HEK293 (cell line): Measurements from ENCODE around the gene SNTA1.

Experiments
- CTCF ChIA-PET: fragments of 350-600 bp; formaldehyde crosslinking; extraction: SDS; loops from one replicate; lab custom pipeline; 2021; ENCODE audit warnings: antibody characterized with exemption; lab: Yijun Ruan, JAX
- POLR2A ChIA-PET: fragments of 300-600 bp; formaldehyde crosslinking; extraction: SDS; loops from one replicate; lab custom pipeline; 2020; ENCODE audit warnings: antibody characterized with exemption, inconsistent platforms; lab: Yijun Ruan, JAX
- H3K27ac ChIP-seq: fragments of 200-500 bp; sonication (Bioruptor generic); 2 replicates; pipeline ENCODE4 v1.5.1; 2014; ENCODE audit warnings: low read depth, low read length, control low read depth, inconsistent platforms; ENCODE audit errors: extremely low read depth
- H3K36me3 ChIP-seq, 2 experiments: fragments of 200-500 bp in 1 of 2; sonication (Bioruptor generic) in 1 of 2; 1 replicate in 1 of 2; 2 replicates in 1 of 2; pipeline ENCODE4 v1.5.1; 2014 to 2017; ENCODE audit warnings: inconsistent platforms in 2 of 2, low read length in 2 of 2; ENCODE audit not compliant: control insufficient read depth in 2 of 2, insufficient read depth in 1 of 2
- H3K4me1 ChIP-seq: fragments of 200-500 bp; sonication (Bioruptor generic); 2 replicates; pipeline ENCODE4 v1.5.1; 2014; ENCODE audit warnings: mild to moderate bottlenecking, low read length, inconsistent platforms; ENCODE audit not compliant: control insufficient read depth, insufficient read depth
- H3K4me3 ChIP-seq: 2 replicates; pipeline ENCODE4 v1.5.1; 2011; ENCODE audit warnings: low read depth, mild to moderate bottlenecking, control low read depth, low read length, moderate library complexity
- H3K9me3 ChIP-seq: fragments of 200-500 bp; sonication (Bioruptor generic); 2 replicates; pipeline ENCODE4 v1.5.1; 2014; ENCODE audit warnings: low read depth, low read length, inconsistent platforms; ENCODE audit not compliant: control insufficient read depth, insufficient read depth
- PRDM1 ChIP-seq: fragments of 450-650 bp; formaldehyde crosslinking; IDR thresholded peaks from 2 replicates; pipeline ENCODE4; 2016; ENCODE audit warnings: missing biosample characterization, missing genetic modification characterization
- ZBTB8A ChIP-seq: fragments of 450-650 bp; formaldehyde crosslinking; IDR thresholded peaks from 2 replicates; pipeline ENCODE4 v1.5.1; 2016; ENCODE audit warnings: missing biosample characterization, missing genetic modification characterization
- ZNF362 ChIP-seq: fragments of 450-650 bp; formaldehyde crosslinking; IDR thresholded peaks from 2 replicates; pipeline ENCODE4 v1.5.1; 2016; ENCODE audit warnings: missing biosample characterization, missing genetic modification characterization
- ZNF561 ChIP-seq: fragments of 450-650 bp; IDR thresholded peaks from 2 replicates; pipeline ENCODE4 v1.5.1; 2018; ENCODE audit warnings: missing biosample characterization, missing genetic modification characterization, borderline replicate concordance

The SNTA1 gene

DNA sequence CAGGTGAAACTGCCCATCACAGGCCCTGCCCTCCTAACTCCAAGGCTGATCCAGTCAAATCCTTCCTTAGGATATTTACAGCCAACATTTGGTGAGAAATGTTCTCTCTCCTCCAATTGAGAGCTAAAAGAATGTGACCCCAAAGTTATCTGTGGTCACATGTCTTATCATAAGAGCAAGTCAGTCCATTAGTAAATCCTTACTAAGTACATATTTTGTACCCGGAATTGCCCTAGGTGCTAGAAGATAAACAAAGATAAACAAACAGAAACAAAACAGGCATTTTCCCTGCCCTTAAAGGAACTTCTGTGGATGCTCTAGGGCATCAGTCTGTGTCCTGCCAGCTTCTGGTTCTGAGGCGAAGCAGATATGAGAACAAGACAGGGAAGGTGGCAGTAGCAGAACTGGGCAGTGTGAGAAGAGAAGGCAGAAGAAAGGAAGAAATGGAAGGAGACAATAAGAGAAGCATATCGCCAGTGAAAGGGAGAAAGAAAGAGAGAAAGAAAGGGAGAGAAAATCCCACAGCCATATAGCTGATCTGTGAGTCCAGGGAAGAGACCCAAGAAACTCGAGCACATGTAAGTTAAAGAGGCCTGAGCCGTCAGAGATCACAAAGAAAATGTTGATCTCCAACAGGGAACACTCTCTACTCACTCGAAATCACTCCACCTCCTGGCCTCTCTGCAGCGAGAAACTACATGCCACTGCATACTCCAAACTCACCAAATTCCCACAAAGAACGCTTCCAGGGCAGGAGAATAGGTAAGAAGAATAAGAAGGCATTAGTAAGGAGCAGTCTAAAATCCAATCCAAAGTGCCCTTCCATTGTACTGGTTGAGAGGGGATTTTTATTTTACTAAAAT is 83.9 kb downstream of the SNTA1 start:
- ChIA-PET CTCF (interaction anchor here (1.2 kb wide), 1 partner anchor 97 kb away, joined by 3 read pairs; no protein-coding TSS in a partner anchor), POLR2A (no interaction called here)
- no peaks in the 10 kb centered on the region for H3K9me3 ChIP-seq
- peaks cover 20 to 61% of the 10 kb centered on the region in 2 experiments; a peak in 2 of 3 replicates for H3K36me3 ChIP-seq
- H3K4me1 ChIP-seq: no peaks in the 10 kb centered on the region
- peak; percentile 81 for TF ChIP-seq PRDM1 (tag by site-specific recombination)
- no peak for TF ChIP-seq ZNF561 (tag by site-specific recombination)
- TF ChIP-seq ZNF362 (tag by site-specific recombination): no peak
- TF ChIP-seq ZBTB8A: no peak
- H3K27ac ChIP-seq: no peak overlapping the region
- no peak overlapping the region for H3K4me3 ChIP-seq
